Measurements from ENCODE around the gene DMC1. TPM values are rescaled to one million over a fixed set of nuclear protein-coding genes. Genes with fewer than 3 reads are reported as not detected.

The DMC1 gene
- total RNA-seq, 1 donor from 2014 or later, result 1.5 TPM

DNA sequence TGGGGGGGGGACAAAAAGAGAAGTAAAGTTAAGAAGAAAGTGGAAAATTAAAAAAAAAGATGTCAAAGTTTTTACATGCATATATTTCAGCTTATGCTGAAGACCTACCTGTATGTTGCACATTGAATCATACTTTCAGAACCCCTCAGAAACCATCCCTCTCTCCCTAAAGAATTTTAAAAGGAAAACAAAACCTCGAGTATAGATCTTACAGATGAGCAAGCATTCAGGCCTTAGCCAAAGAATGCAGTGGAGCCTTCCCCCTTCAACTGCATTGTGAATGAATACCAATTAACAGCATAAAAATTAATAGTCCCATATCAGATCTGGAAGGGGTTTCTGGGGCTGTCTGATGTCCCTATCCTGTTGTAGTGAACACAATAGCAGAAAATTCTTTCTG, 85.7 kb downstream of the DMC1 start:
- no peak for DNase-seq (ENCODE audit: low read depth)
- H3K36me3 ChIP-seq (ENCODE audit: control insufficient read depth, insufficient read depth, low read length), result peaks cover 4% of the 10 kb centered on the region

DNA sequence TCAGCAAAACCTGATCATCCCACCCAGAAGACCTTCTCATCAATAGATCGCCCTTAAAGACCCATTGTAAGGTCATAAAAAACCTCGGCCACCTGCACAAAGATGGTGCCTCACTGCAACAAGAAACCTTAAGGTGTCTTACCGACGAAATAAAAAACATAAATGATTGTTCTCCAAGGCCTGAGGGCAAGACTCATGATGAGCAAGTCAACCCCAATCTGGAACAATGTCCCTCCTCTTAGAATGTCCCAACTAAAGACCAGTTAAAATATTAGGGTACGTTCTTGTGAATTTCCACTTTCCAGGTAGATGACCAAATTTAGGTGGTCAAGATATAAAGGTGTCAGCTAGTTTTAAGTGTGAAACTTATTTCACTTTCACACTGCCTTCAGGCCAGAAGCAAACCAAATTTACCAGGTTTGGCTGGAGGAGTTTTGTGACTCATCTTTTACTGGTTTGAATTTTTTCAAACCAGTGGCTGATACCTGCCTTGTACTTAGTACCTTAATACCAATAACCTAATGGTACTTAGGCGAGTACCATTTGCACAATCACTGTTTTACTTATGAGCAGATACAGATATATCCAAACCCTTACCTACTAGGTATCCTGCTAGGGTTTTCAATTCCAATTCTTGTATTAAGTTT, 87.2 kb downstream of the DMC1 start:
- no peaks in the 10 kb centered on the region for H3K27me3 ChIP-seq (ENCODE audit: control insufficient read depth, insufficient read depth, low read length)
- no peak for DNase-seq (ENCODE audit: low read depth)
- no peak overlapping the region for H3K4me3 ChIP-seq (ENCODE audit: low read depth, low read length)
- TF ChIP-seq, protein P1, sequence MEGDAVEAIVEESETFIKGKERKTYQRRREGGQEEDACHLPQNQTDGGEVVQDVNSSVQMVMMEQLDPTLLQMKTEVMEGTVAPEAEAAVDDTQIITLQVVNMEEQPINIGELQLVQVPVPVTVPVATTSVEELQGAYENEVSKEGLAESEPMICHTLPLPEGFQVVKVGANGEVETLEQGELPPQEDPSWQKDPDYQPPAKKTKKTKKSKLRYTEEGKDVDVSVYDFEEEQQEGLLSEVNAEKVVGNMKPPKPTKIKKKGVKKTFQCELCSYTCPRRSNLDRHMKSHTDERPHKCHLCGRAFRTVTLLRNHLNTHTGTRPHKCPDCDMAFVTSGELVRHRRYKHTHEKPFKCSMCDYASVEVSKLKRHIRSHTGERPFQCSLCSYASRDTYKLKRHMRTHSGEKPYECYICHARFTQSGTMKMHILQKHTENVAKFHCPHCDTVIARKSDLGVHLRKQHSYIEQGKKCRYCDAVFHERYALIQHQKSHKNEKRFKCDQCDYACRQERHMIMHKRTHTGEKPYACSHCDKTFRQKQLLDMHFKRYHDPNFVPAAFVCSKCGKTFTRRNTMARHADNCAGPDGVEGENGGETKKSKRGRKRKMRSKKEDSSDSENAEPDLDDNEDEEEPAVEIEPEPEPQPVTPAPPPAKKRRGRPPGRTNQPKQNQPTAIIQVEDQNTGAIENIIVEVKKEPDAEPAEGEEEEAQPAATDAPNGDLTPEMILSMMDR (IDR thresholded peaks at IDR 0.05; ENCODE audit: insufficient read depth, low read length, poor library complexity, severe bottlenecking), result no peak
- H3K36me3 ChIP-seq (ENCODE audit: control insufficient read depth, insufficient read depth, low read length), result peaks cover 3% of the 10 kb centered on the region

More for the DNA sequence above, 85.7 kb downstream of the DMC1 start:
- Histone ChIP-seq H3K4me3 (ENCODE audit: low read depth, low read length) (no peak overlapping the region), H3K27me3 (ENCODE audit: control insufficient read depth, insufficient read depth, low read length) (no peaks in the 10 kb centered on the region)
- TF ChIP-seq, protein P1 (IDR thresholded peaks at IDR 0.05; ENCODE audit: insufficient read depth, low read length, poor library complexity, severe bottlenecking), result no peak

DNA sequence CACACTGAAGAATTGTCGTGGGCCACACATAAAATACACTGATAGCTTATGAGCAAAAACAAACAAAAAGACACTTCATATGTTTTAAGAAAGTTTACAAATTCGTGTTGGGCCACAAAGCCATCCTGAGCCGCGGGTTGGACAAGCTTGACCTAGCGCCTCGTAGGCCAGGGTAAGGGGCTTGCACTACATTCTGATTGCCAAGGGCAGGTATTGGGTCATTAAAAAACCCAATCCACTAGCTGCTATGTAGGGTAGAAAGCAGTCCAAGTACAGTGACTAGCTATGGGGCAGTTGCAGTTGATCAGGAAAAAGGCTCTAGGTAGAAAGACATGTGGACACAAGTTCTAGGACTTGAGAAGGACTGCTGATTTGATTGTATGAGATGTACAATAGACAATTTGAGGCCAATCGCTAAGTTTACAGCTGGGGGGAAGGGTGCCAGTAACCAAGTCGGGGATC, 88.1 kb downstream of the DMC1 start:
- TF ChIP-seq, protein P1 (IDR thresholded peaks at IDR 0.05; ENCODE audit: insufficient read depth, low read length, poor library complexity, severe bottlenecking), result no peak
- DNase-seq (ENCODE audit: low read depth), result no peak
- Histone ChIP-seq H3K36me3 (ENCODE audit: control insufficient read depth, insufficient read depth, low read length) (peaks cover 3% of the 10 kb centered on the region), H3K4me3 (ENCODE audit: low read depth, low read length) (no peak overlapping the region), H3K27me3 (ENCODE audit: control insufficient read depth, insufficient read depth, low read length) (no peaks in the 10 kb centered on the region)

DNA sequence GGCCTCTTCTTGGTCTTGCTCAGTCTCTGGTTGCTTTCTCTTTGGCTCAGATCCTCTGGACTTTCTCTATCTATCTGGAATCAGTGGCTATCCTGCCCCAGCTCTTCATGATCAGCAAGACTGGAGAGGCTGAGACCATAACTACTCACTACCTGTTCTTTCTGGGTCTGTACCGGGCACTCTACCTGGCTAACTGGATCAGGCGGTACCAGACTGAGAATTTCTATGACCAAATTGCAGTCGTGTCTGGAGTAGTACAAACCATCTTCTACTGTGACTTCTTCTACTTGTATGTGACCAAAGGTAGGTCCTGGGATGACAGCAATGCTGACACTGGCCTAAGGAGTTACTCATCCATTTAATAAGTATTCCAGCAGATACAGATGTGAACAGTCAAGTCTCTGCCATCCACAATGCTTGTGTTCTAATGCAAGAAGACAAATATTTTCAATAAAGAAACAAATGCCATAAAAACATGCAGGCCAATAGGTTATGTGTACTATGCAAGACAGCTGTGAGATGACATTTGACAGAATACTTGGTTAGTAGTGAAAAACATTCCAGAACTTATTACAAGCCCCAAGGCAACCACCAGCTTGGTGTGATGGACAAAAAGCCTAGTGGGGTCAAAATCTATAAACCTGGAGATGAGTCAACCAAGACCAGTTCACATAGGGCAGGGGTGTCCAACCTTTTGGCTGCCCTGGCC, 88.7 kb downstream of the DMC1 start:
- DNase-seq (ENCODE audit: low read depth), result no peak
- Histone ChIP-seq H3K4me3 (ENCODE audit: low read depth, low read length) (no peak overlapping the region), H3K36me3 (ENCODE audit: control insufficient read depth, insufficient read depth, low read length) (peaks cover 3% of the 10 kb centered on the region), H3K27me3 (ENCODE audit: control insufficient read depth, insufficient read depth, low read length) (no peaks in the 10 kb centered on the region)
- TF ChIP-seq, protein P1 (IDR thresholded peaks at IDR 0.05; ENCODE audit: insufficient read depth, low read length, poor library complexity, severe bottlenecking), result no peak

DNA sequence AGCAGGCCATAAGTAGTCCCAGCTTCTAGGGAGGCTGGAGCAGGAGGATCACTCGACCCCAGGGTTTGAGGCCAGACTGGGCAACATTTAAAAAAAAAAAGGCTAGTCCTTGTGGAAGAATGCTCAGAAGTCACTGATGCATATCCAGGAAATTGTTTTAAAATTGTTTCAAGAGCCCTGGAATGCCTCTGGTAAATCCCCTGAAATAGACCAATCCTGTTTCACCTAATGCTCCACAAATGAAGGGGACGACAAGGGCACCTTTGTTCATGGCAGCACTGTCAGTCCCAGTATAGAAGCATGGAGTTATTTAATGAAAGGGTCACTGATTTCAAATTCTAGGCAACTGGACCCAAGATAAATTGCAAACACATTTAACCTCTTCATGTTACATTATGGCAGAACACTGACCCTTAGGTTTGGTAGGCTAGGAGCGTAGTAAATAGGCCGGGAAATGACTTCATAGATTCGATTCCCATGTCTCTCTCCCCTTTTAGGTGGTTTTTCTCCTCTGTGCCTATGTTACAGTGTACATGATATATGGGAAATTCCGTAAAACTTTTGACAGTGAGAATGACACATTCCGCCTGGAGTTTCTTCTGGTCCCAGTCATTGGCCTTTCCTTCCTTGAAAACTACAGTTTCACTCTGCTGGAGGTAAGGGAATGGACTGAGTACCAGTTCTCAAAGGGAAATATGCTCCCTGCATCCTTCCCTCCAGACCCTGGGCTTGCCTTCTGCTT, 90.7 kb downstream of the DMC1 start:
- Histone ChIP-seq H3K4me3 (ENCODE audit: low read depth, low read length) (no peak overlapping the region), H3K27me3 (ENCODE audit: control insufficient read depth, insufficient read depth, low read length) (no peaks in the 10 kb centered on the region), H3K36me3 (ENCODE audit: control insufficient read depth, insufficient read depth, low read length) (peaks cover 2% of the 10 kb centered on the region)
- TF ChIP-seq, protein P1 (IDR thresholded peaks at IDR 0.05; ENCODE audit: insufficient read depth, low read length, poor library complexity, severe bottlenecking), result no peak
- DNase-seq (ENCODE audit: low read depth), result peak; percentile 63
